SKM-1 (cell line): ENCODE data around the gene HMX1.

ENCODE experiments used
- DNase-seq: peaks from one replicate; lab custom pipeline; 2025; ENCODE audit not compliant: unreplicated experiment; lab: John Stamatoyannopoulos, UW

The HMX1 gene

DNA sequence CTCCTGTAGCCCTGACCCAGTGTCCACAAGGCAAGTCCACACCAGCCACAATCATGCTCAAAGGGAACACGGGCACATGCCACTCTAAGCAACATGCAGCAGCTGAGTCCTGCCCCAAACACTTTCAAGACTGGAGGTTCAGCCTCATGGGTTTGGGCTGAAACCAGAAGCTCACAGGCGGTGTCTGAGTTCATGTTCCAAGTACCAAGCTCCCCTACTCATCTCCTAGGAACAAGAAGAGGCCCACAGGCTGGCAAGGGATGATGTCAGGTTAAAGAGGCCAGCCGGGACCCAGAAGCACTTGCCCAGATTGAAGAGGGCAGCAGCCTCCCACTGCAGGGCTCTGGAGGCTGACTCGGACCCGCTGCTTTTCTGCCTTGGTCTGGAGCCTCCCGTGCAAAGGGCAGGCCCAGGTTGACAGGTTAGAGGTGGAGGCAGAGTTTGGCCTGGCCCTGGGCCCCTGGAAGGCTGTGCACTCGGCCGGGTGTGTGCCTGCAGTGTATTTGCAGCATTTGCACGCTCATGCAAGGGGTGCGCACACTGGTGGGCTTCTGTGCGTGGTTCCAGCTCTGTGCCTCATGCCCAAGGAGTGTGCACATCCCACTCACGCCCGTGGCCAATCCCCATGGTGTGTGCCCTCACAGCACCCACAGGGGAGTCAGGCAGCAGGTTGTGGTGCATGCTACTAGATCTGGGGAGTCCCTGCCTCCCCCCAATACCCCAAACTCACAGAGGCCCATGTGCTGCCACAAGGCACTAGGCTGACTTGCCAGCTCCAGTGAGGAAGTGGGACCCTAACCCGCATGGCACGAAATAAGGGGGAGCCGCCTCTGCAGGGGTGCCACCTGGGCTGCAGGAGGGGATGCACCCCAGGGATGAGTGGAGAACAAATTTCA is 2.4 kb downstream of the HMX1 start:
- DNase-seq: no peak

DNA sequence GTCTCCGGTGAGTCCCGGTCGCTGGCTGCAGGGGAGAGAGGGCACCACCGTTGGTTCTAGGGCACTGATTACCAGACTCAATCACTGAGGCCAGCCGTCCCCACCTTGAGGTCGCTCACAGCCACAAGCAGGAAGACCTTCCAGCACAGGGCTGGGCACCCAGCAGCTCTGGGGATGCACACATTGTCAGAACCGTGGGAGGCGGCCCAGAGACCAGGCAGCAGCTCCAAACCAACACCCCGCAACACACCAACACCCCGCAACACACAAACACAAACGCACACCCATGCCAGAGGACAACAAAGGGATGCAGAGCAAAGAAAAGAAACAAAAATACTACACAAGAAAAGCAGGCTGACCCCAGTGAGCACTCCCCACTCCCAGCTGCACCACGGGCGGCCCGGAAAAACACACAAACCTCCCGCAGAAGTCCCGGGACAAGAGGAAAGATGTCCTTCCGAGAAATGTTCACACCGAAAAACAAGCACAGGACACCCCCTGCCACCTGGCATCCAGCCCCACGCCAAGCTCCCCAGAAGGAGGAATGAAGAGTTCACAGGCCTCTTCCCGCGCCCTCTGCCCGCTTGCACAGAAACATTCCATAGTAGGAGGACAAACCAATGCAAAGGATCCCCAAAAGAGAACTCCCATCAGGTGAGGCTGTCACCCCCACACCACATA is 3.2 kb downstream of the HMX1 start:
- no peak for DNase-seq

DNA sequence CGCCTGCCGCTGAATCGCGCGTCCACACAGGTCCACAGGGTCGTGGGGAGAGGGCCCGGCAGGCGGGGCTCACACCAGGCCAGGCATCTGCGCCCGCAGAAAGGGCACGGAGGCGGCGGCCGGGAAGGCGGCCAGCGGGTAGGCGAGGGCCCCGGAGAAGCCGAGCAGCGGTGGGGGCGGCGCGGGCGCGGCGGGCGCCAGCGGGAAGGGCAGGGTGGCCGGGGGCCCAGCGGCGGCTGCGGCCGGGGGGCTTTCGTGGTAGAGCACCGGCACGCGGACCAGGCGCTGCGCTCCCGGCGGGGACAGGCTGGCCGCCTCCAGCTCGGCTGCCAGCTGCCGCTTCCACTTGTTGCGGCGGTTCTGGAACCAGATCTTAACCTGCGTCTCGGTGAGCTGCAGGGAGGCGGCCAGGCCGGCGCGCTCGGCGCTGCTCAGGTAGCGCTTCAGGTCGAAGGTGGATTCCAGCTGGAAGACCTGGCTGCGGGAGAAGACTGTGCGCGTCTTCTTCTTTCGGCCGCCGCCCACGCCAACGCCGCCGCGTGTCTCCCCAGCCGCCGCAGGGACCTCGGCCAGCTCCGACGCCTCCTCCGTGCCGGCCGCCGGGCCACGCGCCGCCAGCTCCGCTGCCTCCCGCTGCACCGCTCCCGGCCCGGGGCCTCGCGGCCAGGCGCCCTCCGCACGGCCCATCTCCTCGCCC is 3.9 kb downstream of the HMX1 start:
- DNase-seq: no peak

GRCh38 chr4:8866828-8867623 is 4.6 kb downstream of the HMX1 start:
- DNase-seq: no peak

DNA sequence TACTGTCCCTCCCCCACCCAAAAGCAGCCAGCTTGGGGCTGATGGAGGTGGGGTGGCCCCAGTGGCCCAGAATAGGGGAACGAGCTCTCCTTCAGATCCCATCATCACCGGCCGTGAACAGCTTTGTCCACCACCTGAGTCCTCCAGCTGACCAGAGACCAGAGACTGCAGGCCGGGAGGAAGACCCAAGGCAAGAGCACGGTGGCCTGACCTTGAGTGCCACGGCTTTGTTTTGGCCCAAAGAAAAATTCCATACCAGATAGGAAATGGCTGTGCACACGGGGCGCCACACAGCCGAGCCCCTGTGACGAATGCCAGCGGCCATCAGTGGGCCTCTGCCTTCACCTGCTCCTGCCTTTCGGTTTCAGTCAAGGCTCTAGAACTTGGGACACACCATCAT is 5.2 kb downstream of the HMX1 start:
- no peak for DNase-seq

GRCh38 chr4:8865681-8866310 is 5.8 kb downstream of the HMX1 start:
- DNase-seq: no peak

DNA sequence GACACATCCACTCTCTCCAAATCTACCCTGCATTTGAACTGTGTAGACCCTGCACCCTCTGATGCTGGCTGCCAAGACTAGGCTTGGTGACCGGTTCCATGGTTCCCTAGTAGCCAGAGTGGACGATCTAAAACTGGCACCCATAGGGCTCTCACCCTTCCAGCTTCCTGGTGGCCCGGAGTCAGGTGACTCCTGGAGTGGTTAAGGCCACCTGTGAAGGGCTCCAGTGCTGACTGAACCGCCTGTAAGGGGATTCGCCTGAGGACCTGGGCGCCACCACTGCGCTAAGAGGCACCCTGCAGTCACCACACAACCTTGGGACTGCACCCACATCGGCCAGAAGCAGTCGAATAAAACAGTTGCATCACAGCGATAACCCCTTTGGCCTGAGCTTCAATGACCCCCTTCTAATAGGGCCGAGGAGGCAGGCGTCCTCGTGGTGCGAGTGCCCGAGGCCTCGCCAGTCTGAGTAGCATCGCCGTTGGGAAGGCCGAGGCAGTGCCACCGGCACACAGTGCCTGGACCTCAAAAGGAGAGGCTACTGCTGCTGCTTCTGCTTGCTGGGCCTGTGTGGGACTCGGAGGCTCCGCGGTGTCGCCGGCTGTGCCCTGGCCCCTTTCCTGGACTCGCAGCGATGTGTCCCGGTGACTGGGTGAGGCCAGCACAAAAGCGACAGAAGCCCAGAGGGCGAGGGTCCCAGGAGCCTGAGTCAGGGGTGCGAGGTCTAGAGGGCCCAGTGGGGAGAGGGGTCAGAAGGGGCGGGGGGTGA is 6.5 kb downstream of the HMX1 start:
- DNase-seq: no peak

DNA sequence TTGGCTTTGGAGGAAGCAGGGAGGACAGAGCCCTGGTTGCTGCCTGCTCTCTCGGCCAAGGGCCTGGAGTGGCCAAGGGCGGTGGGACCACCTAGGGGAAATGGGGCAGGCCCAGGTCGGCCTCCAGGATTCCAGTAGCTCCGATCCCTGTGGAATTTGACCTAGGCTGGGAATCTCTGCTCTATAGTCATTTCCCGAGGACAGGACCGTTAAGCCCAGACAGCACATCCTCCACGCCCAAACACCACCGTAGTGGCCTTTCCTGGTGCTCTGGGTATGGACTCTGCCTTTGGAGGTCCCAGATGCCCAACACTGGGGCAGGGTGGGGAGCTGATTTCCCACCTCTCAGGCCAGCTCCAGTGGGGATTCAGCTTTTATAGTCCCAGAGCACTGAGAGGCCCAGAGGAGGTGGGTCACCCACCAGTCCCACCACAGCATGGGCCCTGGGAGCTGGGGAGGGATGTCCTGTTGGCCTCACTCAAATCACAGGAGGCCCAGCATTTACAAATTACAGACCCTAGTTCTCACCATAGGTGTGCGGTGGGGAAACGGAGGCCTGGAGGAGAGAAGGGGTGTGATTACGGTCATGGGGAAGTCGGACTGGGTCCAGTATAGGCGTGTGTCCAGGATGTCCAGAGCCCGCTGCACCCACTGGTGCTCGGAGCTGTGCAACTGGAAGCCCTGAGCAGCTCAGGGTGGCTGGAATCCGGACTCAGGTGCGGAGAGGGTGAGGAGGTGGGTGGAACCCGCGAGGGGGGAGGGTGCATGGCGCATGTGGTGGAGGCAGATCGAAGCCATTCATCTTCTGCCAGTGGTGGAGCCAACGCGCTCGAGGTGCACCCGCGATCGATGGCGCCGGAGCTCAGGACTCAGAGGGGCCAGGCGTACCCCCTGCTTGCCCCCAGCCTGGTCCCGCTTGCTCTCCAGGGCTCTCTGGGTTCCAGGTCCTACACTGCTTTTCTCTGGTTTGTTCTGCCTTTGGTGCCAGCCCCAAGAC is 7.7 kb downstream of the HMX1 start:
- no peak for DNase-seq

DNA sequence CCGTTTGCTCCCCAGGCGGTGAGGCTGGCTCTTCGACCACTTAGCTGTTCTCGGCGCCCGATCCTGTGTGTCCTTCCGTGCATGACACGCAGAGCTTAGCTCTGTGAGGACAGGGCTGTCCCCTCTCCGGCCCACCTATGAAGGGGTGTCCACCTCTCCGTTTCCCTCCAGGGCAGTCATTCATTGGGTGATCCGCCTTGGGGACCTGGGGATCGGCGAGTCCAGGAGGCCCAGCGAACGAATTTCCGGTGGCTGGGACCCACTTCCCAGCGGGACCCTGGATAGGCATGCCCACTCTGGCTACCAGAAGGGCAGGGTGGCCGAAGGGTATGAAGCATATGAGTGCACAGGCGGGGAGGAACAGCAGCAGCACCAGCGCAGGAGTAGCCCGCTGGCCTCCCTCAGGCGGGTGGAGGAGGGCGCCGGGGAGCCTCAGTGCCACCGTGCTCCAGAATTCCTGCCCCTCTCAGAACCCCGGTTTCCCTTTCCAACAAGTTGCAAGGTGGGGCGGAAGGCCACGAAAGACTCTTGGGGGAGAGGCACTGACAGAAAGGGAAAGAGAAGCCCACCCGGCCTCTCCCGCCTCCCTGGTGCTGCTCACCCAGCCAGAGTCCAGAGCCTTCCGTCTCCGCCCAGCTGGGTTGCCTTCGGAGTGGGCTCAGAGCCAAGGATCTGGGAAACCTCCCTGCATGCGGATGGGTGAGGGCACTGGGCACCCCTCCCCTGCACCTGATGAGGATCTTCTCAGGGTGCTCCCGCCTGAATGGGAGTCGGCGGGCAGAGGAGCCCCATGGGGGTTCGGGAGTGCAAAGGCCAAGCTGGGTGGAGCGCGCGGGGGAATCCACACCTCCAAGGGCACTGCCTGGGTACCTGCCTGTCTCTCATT is 8.6 kb downstream of the HMX1 start:
- DNase-seq: no peak

DNA sequence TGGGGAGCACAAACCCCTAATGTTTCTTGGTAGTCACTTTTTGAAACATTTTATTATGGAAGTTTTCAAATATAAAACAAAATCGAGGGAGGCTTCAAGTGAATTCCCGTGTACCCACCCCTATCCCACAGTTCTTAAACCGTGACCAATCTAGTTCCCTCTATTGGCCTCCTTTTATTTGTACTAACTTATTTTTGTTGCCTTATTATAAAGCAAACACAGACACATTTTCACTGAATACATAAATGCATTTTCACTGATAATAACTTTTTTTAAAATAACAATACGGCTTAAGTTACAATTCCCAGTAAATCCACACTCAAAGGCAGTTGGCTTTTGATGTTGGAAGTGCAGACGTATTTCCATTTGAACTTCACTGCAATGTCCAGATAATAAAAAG is 9.3 kb downstream of the HMX1 start:
- no peak for DNase-seq

DNA sequence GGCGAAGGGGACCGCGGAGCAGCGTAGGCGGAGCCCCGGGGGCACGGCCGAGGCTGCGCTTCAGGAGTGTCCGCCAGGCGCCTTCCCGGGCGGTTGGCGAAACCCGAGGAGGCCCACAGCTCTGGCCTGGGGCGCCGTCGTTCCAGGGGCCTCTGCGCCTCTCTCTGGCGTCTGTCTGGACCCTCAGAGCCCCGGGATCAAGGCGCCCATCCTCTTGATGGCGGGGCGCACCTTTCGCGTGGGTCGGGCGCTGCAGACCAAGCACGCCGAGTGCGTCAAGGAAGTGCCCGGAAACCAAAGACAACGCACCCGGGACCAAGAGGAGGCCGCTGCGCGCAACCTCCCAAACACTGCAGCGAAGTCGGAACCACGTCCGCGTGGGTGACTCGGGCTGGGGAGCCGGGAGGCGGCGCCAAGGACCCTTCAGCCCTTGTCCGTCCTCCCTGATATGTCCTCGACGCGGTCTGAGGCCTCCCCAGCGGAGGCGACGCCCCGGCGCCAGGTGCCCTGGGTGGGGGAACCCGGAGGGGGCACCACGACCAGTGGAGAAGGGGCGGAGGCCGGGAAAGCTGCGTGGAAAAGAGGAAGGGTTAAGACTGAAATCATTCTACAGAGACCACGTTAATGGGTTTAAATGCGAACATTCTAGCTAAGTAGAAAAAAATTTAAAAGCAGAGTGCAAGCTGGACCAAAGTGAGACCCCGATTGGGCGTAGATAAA is 9.9 kb downstream of the HMX1 start:
- no peak for DNase-seq

DNA sequence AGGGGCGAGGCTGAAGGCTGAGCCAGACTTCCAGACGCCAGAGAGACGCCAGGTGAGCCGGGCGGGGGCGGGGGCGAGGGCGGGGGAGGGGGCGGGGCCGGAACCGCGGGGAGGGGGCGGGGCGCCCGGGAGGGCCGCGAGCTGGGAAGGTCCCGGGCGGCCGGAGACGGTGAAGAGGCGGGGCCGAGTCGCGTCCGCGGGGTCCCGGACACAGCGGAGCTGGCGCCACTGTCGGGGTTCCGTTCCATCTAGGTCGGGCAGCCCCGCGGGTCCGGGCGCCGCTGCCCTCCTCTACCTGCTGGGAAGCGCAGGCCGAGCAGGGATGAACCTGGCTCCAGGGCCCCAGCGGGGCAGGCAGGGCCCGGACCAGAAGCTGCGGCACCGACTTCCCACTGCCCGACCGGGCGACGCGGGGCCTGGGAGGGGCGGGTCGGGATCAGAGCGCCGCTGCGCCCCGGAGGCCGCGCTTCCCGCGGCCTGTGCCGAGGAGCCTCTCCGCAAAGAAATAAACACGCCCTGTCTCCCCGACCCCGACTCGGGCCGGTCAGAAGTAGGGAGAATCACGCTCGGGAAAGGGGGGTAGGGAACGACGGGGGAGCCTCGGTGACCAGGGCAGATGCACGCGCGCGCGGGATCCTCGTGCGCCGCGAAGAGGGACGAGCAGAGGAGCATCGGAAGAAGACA is 10.6 kb downstream of the HMX1 start:
- DNase-seq: no peak

DNA sequence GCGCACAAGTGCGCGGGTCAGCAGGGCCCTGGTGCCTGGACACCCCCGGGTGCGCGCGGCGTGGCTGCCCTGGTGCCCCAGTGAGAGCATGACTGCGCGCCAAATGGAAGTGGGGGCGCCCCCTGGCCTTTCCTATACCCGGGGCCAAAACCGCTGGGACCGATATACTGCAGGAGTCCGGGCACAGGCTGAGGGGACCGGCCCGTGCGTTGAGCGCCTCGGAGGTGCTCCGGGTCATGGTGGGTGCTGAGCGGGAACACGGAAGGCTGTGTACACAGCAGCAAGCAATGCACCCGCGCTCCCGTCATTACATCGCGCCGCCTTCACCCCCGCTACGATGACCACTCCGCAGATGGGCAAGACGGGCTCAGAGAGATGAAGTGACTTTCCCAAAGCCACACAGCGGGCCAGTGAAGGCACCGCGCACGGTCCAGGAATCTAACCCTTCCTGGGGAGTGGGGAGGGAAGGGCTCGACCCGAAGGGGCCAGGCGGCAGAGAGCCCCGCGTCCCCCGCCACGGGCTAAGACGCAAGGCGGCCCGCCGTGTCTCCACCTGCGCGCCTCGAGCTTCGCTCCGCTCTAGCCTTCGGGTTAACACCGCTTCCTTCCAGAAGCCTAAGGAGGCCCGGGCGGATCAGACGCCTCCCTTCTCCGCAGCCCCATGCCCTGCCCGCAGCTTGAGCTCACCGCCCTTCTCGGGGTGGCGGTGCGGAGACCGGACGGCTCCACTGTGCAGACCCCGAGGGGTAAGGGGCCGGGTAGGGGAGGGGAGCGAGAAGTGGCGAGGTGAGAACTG is 11.3 kb downstream of the HMX1 start:
- no peak for DNase-seq

- DNase-seq: no peak
Observed at GRCh38 chr4:8859550-8860095, 12.0 kb downstream of the HMX1 start.

GRCh38 chr4:8858701-8859210 is 12.9 kb downstream of the HMX1 start:
- no peak for DNase-seq
